GM06990 (cell line): ENCODE results near the gene PI3.

ENCODE experiments used
- DNase-seq: peaks from one replicate; pipeline ENCODE4 v3.0.0-alpha.2; 2011; ENCODE audit not compliant: insufficient read length; ENCODE audit errors: extremely low read depth
- H3K27me3 ChIP-seq: replicated peaks from 2 replicates; pipeline ENCODE4 v1.6.0; 2011; ENCODE audit warnings: low read length; ENCODE audit not compliant: control insufficient read depth, insufficient read depth
- H3K36me3 ChIP-seq: 2 replicates; pipeline ENCODE4 v1.5.1; 2011; ENCODE audit warnings: low read length; ENCODE audit not compliant: control insufficient read depth, insufficient read depth
- H3K4me3 ChIP-seq: replicated peaks from 2 replicates; pipeline ENCODE4 v1.5.1; 2011; ENCODE audit warnings: low read depth, mild to moderate bottlenecking, control low read depth, low read length
- TF ChIP-seq, protein P1 (sequence below): IDR thresholded peaks from 2 replicates; pipeline ENCODE4 v1.5.1; 2011; ENCODE audit warnings: low read length, control low read depth, mild to moderate bottlenecking, inconsistent platforms; ENCODE audit not compliant: insufficient read depth, poor library complexity, severe bottlenecking

The PI3 gene

GRCh38 chr20:45176526-45177267 is 2.0 kb downstream of the PI3 start:
- H3K27me3 ChIP-seq, result no peaks in the 10 kb centered on the region
- TF ChIP-seq, protein P1, sequence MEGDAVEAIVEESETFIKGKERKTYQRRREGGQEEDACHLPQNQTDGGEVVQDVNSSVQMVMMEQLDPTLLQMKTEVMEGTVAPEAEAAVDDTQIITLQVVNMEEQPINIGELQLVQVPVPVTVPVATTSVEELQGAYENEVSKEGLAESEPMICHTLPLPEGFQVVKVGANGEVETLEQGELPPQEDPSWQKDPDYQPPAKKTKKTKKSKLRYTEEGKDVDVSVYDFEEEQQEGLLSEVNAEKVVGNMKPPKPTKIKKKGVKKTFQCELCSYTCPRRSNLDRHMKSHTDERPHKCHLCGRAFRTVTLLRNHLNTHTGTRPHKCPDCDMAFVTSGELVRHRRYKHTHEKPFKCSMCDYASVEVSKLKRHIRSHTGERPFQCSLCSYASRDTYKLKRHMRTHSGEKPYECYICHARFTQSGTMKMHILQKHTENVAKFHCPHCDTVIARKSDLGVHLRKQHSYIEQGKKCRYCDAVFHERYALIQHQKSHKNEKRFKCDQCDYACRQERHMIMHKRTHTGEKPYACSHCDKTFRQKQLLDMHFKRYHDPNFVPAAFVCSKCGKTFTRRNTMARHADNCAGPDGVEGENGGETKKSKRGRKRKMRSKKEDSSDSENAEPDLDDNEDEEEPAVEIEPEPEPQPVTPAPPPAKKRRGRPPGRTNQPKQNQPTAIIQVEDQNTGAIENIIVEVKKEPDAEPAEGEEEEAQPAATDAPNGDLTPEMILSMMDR, result no peak
- no peaks in the 10 kb centered on the region for H3K36me3 ChIP-seq
- no peak overlapping the region for H3K4me3 ChIP-seq
- DNase-seq, result no peak

DNA sequence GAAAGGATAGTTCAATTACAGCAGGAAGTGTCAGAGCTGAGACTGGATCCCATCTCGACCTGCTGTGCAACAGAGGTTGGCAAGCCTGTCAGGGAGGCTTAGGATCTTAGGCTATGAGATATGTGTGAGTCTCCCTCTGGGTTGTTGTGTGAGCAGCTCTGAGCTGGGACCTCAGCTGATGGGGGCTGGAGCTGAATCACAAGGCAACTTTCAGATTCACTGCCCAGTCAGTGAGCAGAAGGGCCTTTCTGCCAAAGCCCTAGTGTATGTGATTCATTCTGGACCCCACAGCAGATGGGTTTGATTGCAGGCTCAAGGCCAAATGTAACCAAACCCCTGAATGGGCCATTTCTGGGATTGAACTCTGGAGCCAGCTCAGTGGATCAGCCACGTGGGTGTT is 4.5 kb downstream of the PI3 start:
- Histone ChIP-seq H3K4me3 (no peak overlapping the region), H3K27me3 (no peaks in the 10 kb centered on the region), H3K36me3 (no peaks in the 10 kb centered on the region)
- TF ChIP-seq, protein P1, result no peak
- no peak for DNase-seq

DNA sequence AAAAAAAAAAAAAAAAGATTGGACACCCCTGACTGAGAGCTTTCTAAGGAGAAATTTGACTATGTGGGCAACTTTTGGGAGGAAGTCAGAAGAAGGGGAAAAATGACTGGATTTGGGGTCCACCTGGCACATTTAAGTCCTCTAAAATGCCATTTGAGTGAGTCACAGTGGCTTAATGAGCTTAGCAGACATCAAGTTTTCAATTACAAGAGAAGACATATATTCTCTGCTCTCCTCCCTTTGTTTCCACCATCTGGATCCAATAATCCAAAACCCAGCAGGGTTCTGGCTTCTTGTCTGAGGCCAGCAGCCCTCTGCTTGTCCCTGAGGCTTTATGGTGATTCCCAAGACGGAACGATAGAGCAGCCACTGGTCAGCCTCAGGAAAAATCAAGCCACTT is 6.9 kb downstream of the PI3 start:
- no peak for DNase-seq
- no peak overlapping the region for H3K4me3 ChIP-seq
- no peaks in the 10 kb centered on the region for H3K36me3 ChIP-seq
- TF ChIP-seq, protein P1, result no peak
- H3K27me3 ChIP-seq, result no peaks in the 10 kb centered on the region

- H3K36me3 ChIP-seq, result no peaks in the 10 kb centered on the region
- no peak for DNase-seq
- TF ChIP-seq, protein P1, result no peak
Observed at GRCh38 chr20:45183084-45183483, 8.4 kb downstream of the PI3 start.

DNA sequence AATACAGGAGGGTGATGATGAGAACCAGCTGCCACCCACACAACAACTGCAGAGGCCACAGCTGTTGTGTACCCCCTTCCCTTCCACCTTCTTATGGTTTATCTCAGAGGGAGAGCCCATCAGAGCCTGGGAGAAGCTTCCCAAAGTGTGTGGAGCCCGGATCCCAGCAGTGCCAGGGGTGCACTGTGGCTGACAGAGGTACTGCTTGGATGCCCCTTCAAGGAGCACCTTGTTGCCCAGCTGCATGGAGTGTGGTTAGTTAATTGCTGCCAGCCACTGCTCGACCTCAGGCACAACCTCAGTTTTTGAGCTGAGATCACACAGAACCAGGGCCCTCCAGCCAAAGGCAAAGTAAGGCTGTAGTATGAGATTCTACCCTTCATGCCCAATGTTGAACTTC is 13.0 kb downstream of the PI3 start:
- Histone ChIP-seq H3K36me3 (no peaks in the 10 kb centered on the region), H3K4me3 (no peak overlapping the region), H3K27me3 (no peaks in the 10 kb centered on the region)
- TF ChIP-seq, protein P1, result no peak
- no peak for DNase-seq

More at GRCh38 chr20:45183084-45183483, 8.4 kb downstream of the PI3 start:
- Histone ChIP-seq H3K27me3 (no peaks in the 10 kb centered on the region), H3K4me3 (no peak overlapping the region)
